Measurements from ENCODE around the gene SNX33. TPM values are rescaled to one million over a fixed set of nuclear protein-coding genes. Genes with fewer than 3 reads are reported as not detected.

Gene SNX33
- polyA plus RNA-seq, 1 donor (not counting 4 experiments of a cell fraction or from before 2014, with no cell fraction given), result 21.7 TPM

GRCh38 chr15:75669191-75669878 lies 21.6 kb downstream of the SNX33 start:
- Histone ChIP-seq H3K4me1 (ENCODE audit: control insufficient read depth, extremely low read depth, insufficient read depth, low read length) (peaks cover 73% of the 10 kb centered on the region), H3K4me3 (ENCODE audit: control insufficient read depth in 2 of 3, extremely low read depth in 1 of 3, insufficient read depth in 2 of 3, low read depth in 1 of 3, low read length in 3 of 3) (no peak overlapping the region), H3K36me3 (ENCODE audit: control insufficient read depth in 2 of 2, extremely low read depth in 1 of 2, insufficient read depth in 2 of 2, low read length in 2 of 2) (no peaks in the 10 kb centered on the region), H3K27me3 (ENCODE audit: control insufficient read depth, extremely low read depth, insufficient read depth, low read length) (no peaks in the 10 kb centered on the region), H3K27ac (ENCODE audit: control insufficient read depth, insufficient read depth, low read length) (peak overlapping the region; percentile 97), H3K9ac (ENCODE audit: control insufficient read depth, extremely low read depth, insufficient read depth, low read length) (peak overlapping the region; percentile 80), H4K20me1 (ENCODE audit: control insufficient read depth, extremely low read depth, insufficient read depth, low read length) (no peaks in the 10 kb centered on the region), H3K79me2 (ENCODE audit: control insufficient read depth, insufficient read depth, low read length) (no peaks in the 10 kb centered on the region), H3K9me3 (ENCODE audit: control insufficient read depth, low read depth, low read length) (no peaks in the 10 kb centered on the region), H3K4me2 (ENCODE audit: control insufficient read depth, extremely low read depth, insufficient read depth, low read depth, low read length) (peak overlapping the region; percentile 45), H2AFZ (ENCODE audit: control insufficient read depth, low read length) (no peak overlapping the region), H3K9me1 (ENCODE audit: control insufficient read depth, extremely low read depth, insufficient read depth, low read length) (no peaks in the 10 kb centered on the region)
- peak in 1 of 3 experiments; percentile 7 for TF ChIP-seq CTCF (optimal IDR thresholded peaks at IDR 0.05 in 1 of 3, IDR thresholded peaks at IDR 0.05 in 1 of 3, conservative IDR thresholded peaks at IDR 0.05 in 1 of 3; ENCODE audit: extremely low read depth in 1 of 3, insufficient read depth in 2 of 3, low read length in 3 of 3)
- TF ChIP-seq EZH2 (IDR thresholded peaks at IDR 0.05; ENCODE audit: low read length), result no peak
- dilution Hi-C loops (cut with MboI; ENCODE audit: extremely low pct_ligation_motif_present, low sequenced_read_pairs), result no loop called here
- FAIRE-seq (peak; percentile 99), DNase-seq (ENCODE audit: low read depth, low spot score) (peak; percentile 99)

- no peaks in the 10 kb centered on the region for H4K20me1 ChIP-seq (ENCODE audit: control insufficient read depth, extremely low read depth, insufficient read depth, low read length)
- H3K36me3 ChIP-seq (ENCODE audit: control insufficient read depth in 2 of 2, extremely low read depth in 1 of 2, insufficient read depth in 2 of 2, low read length in 2 of 2), result no peaks in the 10 kb centered on the region
- H3K4me3 ChIP-seq (ENCODE audit: control insufficient read depth in 2 of 3, extremely low read depth in 1 of 3, insufficient read depth in 2 of 3, low read depth in 1 of 3, low read length in 3 of 3), result no peak overlapping the region
- no peaks in the 10 kb centered on the region for H3K27me3 ChIP-seq (ENCODE audit: control insufficient read depth, extremely low read depth, insufficient read depth, low read length)
- FAIRE-seq (peak; percentile 13), DNase-seq (ENCODE audit: low read depth, low spot score) (no peak)
- H3K9ac ChIP-seq (ENCODE audit: control insufficient read depth, extremely low read depth, insufficient read depth, low read length), result peak overlapping the region; percentile 80
- peak overlapping the region; percentile 97 for H3K27ac ChIP-seq (ENCODE audit: control insufficient read depth, insufficient read depth, low read length)
- peaks cover 68% of the 10 kb centered on the region for H3K4me1 ChIP-seq (ENCODE audit: control insufficient read depth, extremely low read depth, insufficient read depth, low read length)
- no peak overlapping the region for H2AFZ ChIP-seq (ENCODE audit: control insufficient read depth, low read length)
- TF ChIP-seq CTCF (optimal IDR thresholded peaks at IDR 0.05 in 1 of 3, IDR thresholded peaks at IDR 0.05 in 1 of 3, conservative IDR thresholded peaks at IDR 0.05 in 1 of 3; ENCODE audit: extremely low read depth in 1 of 3, insufficient read depth in 2 of 3, low read length in 3 of 3), result no peak
- TF ChIP-seq EZH2 (IDR thresholded peaks at IDR 0.05; ENCODE audit: low read length), result no peak
- H3K9me1 ChIP-seq (ENCODE audit: control insufficient read depth, extremely low read depth, insufficient read depth, low read length), result no peaks in the 10 kb centered on the region
- H3K9me3 ChIP-seq (ENCODE audit: control insufficient read depth, low read depth, low read length), result no peaks in the 10 kb centered on the region
- dilution Hi-C loops (cut with MboI; ENCODE audit: extremely low pct_ligation_motif_present, low sequenced_read_pairs), result no loop called here
- no peaks in the 10 kb centered on the region for H3K79me2 ChIP-seq (ENCODE audit: control insufficient read depth, insufficient read depth, low read length)
- H3K4me2 ChIP-seq (ENCODE audit: control insufficient read depth, extremely low read depth, insufficient read depth, low read depth, low read length), result peak overlapping the region; percentile 45
These were observed 22.1 kb downstream of the SNX33 start for GRCh38 chr15:75669879-75670212.

Measured in keratinocyte (primary cell).